Liver (tissue), 9 donors: ENCODE data around the gene C19orf12. TPM values are rescaled to one million over a fixed set of nuclear protein-coding genes. Genes with fewer than 3 reads are reported as not detected.

Source experiments
- DNase-seq: peaks from one replicate; pipeline ENCODE4 v3.0.0-alpha.2; 2017; ENCODE audit warnings: low spot score
- H3K27ac ChIP-seq, 2 donors: one replicate each; pipeline ENCODE4 v1.7.0; 2013; ENCODE audit warnings: inconsistent platforms in 2 of 2, low read length in 2 of 2, control low read depth in 1 of 2, low read depth in 1 of 2, mild to moderate bottlenecking in 1 of 2
- H3K27me3 ChIP-seq, 4 donors: one replicate each; pipeline versions ENCODE4 v1.6.1 to v1.7.0; 2013; ENCODE audit warnings: low read length in 3 of 4, inconsistent platforms in 1 of 4, mild to moderate bottlenecking in 1 of 4, moderate library complexity in 1 of 4; ENCODE audit not compliant: control insufficient read depth in 4 of 4, insufficient read depth in 4 of 4
- H3K36me3 ChIP-seq, 4 donors: one replicate each; pipeline versions ENCODE4 v1.6.1 to v1.7.0; 2013; ENCODE audit warnings: low read length in 3 of 4, mild to moderate bottlenecking in 3 of 4, low read depth in 1 of 4, moderate library complexity in 1 of 4; ENCODE audit not compliant: control insufficient read depth in 4 of 4, insufficient read depth in 3 of 4
- H3K4me1 ChIP-seq, 4 donors: one replicate each; pipeline versions ENCODE4 v1.6.1 to v1.7.0; 2013; ENCODE audit warnings: low read length in 3 of 4, mild to moderate bottlenecking in 3 of 4, moderate library complexity in 1 of 4; ENCODE audit not compliant: control insufficient read depth in 4 of 4, insufficient read depth in 4 of 4
- H3K4me3 ChIP-seq, 3 donors: one replicate each; pipeline versions ENCODE4 v1.6.1 to v1.7.0; 2013; ENCODE audit warnings: low read length in 3 of 3, control low read depth in 1 of 3, low read depth in 1 of 3, mild to moderate bottlenecking in 1 of 3
- H3K9ac ChIP-seq, 2 donors: one replicate each; pipeline ENCODE4 v1.7.0; 2013; ENCODE audit warnings: low read length in 2 of 2, mild to moderate bottlenecking in 2 of 2, moderate library complexity in 2 of 2, control low read depth in 1 of 2, low read depth in 1 of 2
- H3K9me3 ChIP-seq, 4 donors: one replicate each; pipeline versions ENCODE4 v1.6.1 to v1.7.0; 2013; ENCODE audit warnings: low read length in 3 of 4; ENCODE audit not compliant: control insufficient read depth in 4 of 4
- FOXA1 ChIP-seq: IDR thresholded peaks from 2 replicates; pipeline ENCODE4 v1.6.1; 2016; ENCODE audit warnings: antibody characterized with exemption
- FOXA2 ChIP-seq: IDR thresholded peaks from 2 replicates; pipeline ENCODE4 v1.6.1; 2016; ENCODE audit warnings: antibody characterized with exemption
- GABPA ChIP-seq, 2 donors: IDR thresholded peaks in 1 of 2; conservative IDR thresholded peaks in 1 of 2; 2 replicates each; pipeline ENCODE4 v1.6.1; 2016; ENCODE audit warnings: antibody characterized with exemption in 2 of 2, mild to moderate bottlenecking in 1 of 2, moderate library complexity in 1 of 2
- HNF4G ChIP-seq: IDR thresholded peaks from 2 replicates; pipeline ENCODE4 v1.6.1; 2016; ENCODE audit warnings: antibody characterized with exemption
- JUND ChIP-seq, 2 donors: IDR thresholded peaks; 2 replicates each; pipeline ENCODE4 v1.6.1; 2016; ENCODE audit warnings: antibody characterized with exemption in 2 of 2
- NR2F2 ChIP-seq: IDR thresholded peaks from 2 replicates; pipeline ENCODE4 v1.6.1; 2016; ENCODE audit warnings: antibody characterized with exemption
- RAD21 ChIP-seq, 2 donors: IDR thresholded peaks; 2 replicates each; pipeline ENCODE4 v1.6.1; 2016; ENCODE audit warnings: antibody characterized with exemption in 2 of 2, mild to moderate bottlenecking in 2 of 2
- RXRA ChIP-seq, 2 donors: IDR thresholded peaks; 2 replicates each; pipeline ENCODE4 v1.6.1; 2017 to 2018; ENCODE audit warnings: antibody characterized with exemption in 2 of 2, mild to moderate bottlenecking in 1 of 2
- TAF1 ChIP-seq: conservative IDR thresholded peaks from 2 replicates; pipeline ENCODE4 v1.6.1; 2016; ENCODE audit warnings: antibody characterized with exemption, mild to moderate bottlenecking
- WGBS: extraction: QIAGEN DNeasy Blood & Tissue Kit; methylation state at CpG from one replicate; pipeline ENCODE4 v1.1.7; 2013; 5-methylcytosine and 5-hydroxymethylcytosine counted together
- polyA plus RNA-seq, 2 donors: library from polyadenylated mRNA; stranded (reverse) in 1 of 2; unstranded in 1 of 2; fragments of 200-250 nt in 1 of 2; fragments of >200 nt in 1 of 2; fragmentation: Nextera tagmentation in 1 of 2; extraction: Ambion mirVana in 1 of 2; gene quantifications; one replicate each; pipeline versions ENCODE4 v1.2.1 to v1.2.3, GENCODE V29; 2013 to 2015
- total RNA-seq, 2 donors: library from RNA; depleted of rRNA; stranded (reverse); fragments of >200 nt; gene quantifications; one replicate each; pipeline ENCODE4 v1.2.3, GENCODE V29; 2014
- TF ChIP-seq, protein P1 (sequence below): fragments of 150-350 bp; IDR thresholded peaks from 2 replicates; pipeline ENCODE4 v1.5.1; 2017; ENCODE audit warnings: improper control_type of control experiment, low read depth, low read length; ENCODE audit not compliant: missing input control
- TF ChIP-seq, protein P2 (sequence below): IDR thresholded peaks from 2 replicates; pipeline ENCODE4 v1.6.1; 2016; ENCODE audit warnings: antibody characterized with exemption, mild to moderate bottlenecking
- TF ChIP-seq, protein P3 (sequence below): IDR thresholded peaks from 2 replicates; pipeline ENCODE4 v1.6.1; 2016; ENCODE audit warnings: antibody characterized with exemption
- TF ChIP-seq, protein P4 (sequence below): IDR thresholded peaks from 2 replicates; pipeline ENCODE4 v1.6.1; 2016; ENCODE audit warnings: antibody characterized with exemption
- TF ChIP-seq, protein P5 (sequence below): IDR thresholded peaks from 2 replicates; pipeline ENCODE4 v1.6.1; 2016; ENCODE audit warnings: antibody characterized with exemption
- donor health status: healthy.
- donor health status: healthy.
- donor health status: healthy.
- donor health status: healthy.
- donor health status: healthy.

C19orf12 gene
- total and polyA plus RNA-seq, 4 donors, result 21.2 to 82.8 (median 40.1) TPM

DNA sequence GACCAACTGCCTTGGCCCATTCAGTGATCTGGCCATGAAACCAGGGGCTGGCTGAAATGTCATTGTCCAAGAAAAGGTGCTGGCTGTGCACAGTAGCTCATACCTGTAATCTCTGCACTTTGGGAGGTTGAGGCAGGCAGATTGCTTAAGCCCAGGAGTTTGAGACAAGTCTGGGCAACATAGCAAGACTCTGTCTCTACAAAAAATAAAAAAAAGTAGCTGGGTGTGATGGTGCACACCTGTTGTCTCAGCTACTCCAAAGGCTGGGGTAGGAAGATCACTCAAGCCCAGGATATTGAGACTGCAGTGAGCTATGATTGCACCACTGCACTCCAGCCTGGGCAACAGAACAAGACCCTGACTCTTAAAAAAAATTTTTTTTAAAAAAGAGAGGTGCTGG, 28.6 kb upstream of the C19orf12 start:
- no peak for DNase-seq
- Histone ChIP-seq H3K4me1 (no peaks in the 10 kb centered on the region), H3K36me3 (no peaks in the 10 kb centered on the region), H3K9ac (no peak overlapping the region), H3K27ac (no peak overlapping the region), H3K9me3 (no peaks in the 10 kb centered on the region), H3K27me3 (no peaks in the 10 kb centered on the region), H3K4me3 (no peak overlapping the region)
- TF ChIP-seq, protein P1, sequence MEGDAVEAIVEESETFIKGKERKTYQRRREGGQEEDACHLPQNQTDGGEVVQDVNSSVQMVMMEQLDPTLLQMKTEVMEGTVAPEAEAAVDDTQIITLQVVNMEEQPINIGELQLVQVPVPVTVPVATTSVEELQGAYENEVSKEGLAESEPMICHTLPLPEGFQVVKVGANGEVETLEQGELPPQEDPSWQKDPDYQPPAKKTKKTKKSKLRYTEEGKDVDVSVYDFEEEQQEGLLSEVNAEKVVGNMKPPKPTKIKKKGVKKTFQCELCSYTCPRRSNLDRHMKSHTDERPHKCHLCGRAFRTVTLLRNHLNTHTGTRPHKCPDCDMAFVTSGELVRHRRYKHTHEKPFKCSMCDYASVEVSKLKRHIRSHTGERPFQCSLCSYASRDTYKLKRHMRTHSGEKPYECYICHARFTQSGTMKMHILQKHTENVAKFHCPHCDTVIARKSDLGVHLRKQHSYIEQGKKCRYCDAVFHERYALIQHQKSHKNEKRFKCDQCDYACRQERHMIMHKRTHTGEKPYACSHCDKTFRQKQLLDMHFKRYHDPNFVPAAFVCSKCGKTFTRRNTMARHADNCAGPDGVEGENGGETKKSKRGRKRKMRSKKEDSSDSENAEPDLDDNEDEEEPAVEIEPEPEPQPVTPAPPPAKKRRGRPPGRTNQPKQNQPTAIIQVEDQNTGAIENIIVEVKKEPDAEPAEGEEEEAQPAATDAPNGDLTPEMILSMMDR, result no peak
- TF ChIP-seq, protein P2, sequence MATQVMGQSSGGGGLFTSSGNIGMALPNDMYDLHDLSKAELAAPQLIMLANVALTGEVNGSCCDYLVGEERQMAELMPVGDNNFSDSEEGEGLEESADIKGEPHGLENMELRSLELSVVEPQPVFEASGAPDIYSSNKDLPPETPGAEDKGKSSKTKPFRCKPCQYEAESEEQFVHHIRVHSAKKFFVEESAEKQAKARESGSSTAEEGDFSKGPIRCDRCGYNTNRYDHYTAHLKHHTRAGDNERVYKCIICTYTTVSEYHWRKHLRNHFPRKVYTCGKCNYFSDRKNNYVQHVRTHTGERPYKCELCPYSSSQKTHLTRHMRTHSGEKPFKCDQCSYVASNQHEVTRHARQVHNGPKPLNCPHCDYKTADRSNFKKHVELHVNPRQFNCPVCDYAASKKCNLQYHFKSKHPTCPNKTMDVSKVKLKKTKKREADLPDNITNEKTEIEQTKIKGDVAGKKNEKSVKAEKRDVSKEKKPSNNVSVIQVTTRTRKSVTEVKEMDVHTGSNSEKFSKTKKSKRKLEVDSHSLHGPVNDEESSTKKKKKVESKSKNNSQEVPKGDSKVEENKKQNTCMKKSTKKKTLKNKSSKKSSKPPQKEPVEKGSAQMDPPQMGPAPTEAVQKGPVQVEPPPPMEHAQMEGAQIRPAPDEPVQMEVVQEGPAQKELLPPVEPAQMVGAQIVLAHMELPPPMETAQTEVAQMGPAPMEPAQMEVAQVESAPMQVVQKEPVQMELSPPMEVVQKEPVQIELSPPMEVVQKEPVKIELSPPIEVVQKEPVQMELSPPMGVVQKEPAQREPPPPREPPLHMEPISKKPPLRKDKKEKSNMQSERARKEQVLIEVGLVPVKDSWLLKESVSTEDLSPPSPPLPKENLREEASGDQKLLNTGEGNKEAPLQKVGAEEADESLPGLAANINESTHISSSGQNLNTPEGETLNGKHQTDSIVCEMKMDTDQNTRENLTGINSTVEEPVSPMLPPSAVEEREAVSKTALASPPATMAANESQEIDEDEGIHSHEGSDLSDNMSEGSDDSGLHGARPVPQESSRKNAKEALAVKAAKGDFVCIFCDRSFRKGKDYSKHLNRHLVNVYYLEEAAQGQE, result no peak
- no peak for TF ChIP-seq FOXA2
- no peak for TF ChIP-seq FOXA1

DNA sequence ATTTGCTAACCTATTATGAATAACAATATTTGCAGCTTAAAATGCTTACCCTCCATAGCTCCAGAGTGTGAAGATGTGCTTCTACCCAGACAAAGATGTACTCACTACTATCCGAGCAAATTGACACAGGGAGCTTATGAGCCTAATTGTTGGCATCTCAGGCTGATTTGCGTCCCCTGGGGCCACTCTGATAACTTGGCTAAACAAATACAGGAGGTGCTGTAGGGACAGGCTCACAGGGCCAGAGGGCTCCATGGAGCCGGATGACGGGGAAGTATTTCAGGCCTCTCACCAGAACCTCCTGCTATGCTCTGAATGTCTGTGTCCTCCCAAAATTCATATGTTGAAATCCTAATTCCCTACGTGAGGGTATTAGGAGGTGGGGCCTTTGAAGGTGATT, 26.7 kb upstream of the C19orf12 start:
- H3K4me3 ChIP-seq, result no peak overlapping the region
- 68% methylated on average over 5 of the region's 5 CpGs for WGBS
- no peak overlapping the region for H3K27ac ChIP-seq
- no peaks in the 10 kb centered on the region for H3K4me1 ChIP-seq
- H3K27me3 ChIP-seq, result no peaks in the 10 kb centered on the region
- DNase-seq, result no peak
- H3K9ac ChIP-seq, result no peak overlapping the region
- no peaks in the 10 kb centered on the region for H3K9me3 ChIP-seq
- TF ChIP-seq TAF1 (no peak), RAD21 (IDR thresholded peaks at IDR 0.05) (no peak), RXRA (IDR thresholded peaks at IDR 0.05) (no peak), HNF4G (no peak), JUND (IDR thresholded peaks at IDR 0.05) (no peak), NR2F2 (no peak), GABPA (IDR thresholded peaks at IDR 0.05 in 1 of 2, conservative IDR thresholded peaks at IDR 0.05 in 1 of 2) (no peak)
- TF ChIP-seq, protein P3, sequence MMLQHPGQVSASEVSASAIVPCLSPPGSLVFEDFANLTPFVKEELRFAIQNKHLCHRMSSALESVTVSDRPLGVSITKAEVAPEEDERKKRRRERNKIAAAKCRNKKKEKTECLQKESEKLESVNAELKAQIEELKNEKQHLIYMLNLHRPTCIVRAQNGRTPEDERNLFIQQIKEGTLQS, result no peak
- TF ChIP-seq, protein P2, result no peak
- TF ChIP-seq, protein P4, sequence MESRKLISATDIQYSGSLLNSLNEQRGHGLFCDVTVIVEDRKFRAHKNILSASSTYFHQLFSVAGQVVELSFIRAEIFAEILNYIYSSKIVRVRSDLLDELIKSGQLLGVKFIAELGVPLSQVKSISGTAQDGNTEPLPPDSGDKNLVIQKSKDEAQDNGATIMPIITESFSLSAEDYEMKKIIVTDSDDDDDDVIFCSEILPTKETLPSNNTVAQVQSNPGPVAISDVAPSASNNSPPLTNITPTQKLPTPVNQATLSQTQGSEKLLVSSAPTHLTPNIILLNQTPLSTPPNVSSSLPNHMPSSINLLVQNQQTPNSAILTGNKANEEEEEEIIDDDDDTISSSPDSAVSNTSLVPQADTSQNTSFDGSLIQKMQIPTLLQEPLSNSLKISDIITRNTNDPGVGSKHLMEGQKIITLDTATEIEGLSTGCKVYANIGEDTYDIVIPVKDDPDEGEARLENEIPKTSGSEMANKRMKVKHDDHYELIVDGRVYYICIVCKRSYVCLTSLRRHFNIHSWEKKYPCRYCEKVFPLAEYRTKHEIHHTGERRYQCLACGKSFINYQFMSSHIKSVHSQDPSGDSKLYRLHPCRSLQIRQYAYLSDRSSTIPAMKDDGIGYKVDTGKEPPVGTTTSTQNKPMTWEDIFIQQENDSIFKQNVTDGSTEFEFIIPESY, result no peak
- TF ChIP-seq, protein P5, sequence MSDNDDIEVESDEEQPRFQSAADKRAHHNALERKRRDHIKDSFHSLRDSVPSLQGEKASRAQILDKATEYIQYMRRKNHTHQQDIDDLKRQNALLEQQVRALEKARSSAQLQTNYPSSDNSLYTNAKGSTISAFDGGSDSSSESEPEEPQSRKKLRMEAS, result no peak
- no peaks in the 10 kb centered on the region for H3K36me3 ChIP-seq
